Nephron (organoid): ENCODE measurements around the gene DLGAP4.
A peak's percentile ranks its signal among the peaks of the same experiment; 100 is the strongest.

Experiments
- H3K27ac Mint-ChIP-seq, 3 experiments: 2 replicates each; pipeline ENCODE4 v1.8.0; 2020; ENCODE audit warnings: mixed read lengths in 3 of 3, mild to moderate bottlenecking in 2 of 3, moderate library complexity in 1 of 3
- H3K27me3 Mint-ChIP-seq: 2 replicates; pipeline ENCODE4 v1.8.0; 2021; ENCODE audit warnings: low read depth, mild to moderate bottlenecking, moderate library complexity, mixed read lengths
- H3K36me3 Mint-ChIP-seq: 2 replicates; pipeline ENCODE4 v1.8.0; 2020; ENCODE audit warnings: low read depth, mixed read lengths
- H3K4me1 Mint-ChIP-seq: 2 replicates; pipeline ENCODE4 v1.8.0; 2020; ENCODE audit warnings: mixed read lengths
- H3K4me3 Mint-ChIP-seq, 3 experiments: 2 replicates each; pipeline ENCODE4 v1.8.0; 2020; ENCODE audit warnings: mild to moderate bottlenecking in 3 of 3, mixed read lengths in 3 of 3, moderate library complexity in 2 of 3
- H3K9me3 Mint-ChIP-seq: 2 replicates; pipeline ENCODE4 v1.8.0; 2020; ENCODE audit warnings: mixed read lengths
- CTCF ChIP-seq, 3 experiments: fragments of 200-600 bp; sonication (generic); IDR thresholded peaks; one replicate each; pipeline ENCODE4 v1.5.0; 2021; ENCODE audit warnings: antibody characterized with exemption in 3 of 3; ENCODE audit not compliant: unreplicated experiment in 3 of 3

The DLGAP4 gene

GRCh38 chr20:36454698-36455427, 148.7 kb downstream of the DLGAP4 start:
- H3K27ac Mint-ChIP-seq, result peak overlapping the region; percentile 23 to 86 (median 72)
- H3K36me3 Mint-ChIP-seq, result no peaks in the 10 kb centered on the region
- peaks cover 20% of the 10 kb centered on the region for H3K4me1 Mint-ChIP-seq
- no peaks in the 10 kb centered on the region for H3K9me3 Mint-ChIP-seq
- TF ChIP-seq CTCF (IDR thresholded peaks at IDR 0.05; ENCODE audit: unreplicated experiment in 3 of 3), result no peak
- H3K27me3 Mint-ChIP-seq, result no peaks in the 10 kb centered on the region
- H3K4me3 Mint-ChIP-seq, result peak overlapping the region in 2 of 3 experiments; percentile 19 to 44

DNA sequence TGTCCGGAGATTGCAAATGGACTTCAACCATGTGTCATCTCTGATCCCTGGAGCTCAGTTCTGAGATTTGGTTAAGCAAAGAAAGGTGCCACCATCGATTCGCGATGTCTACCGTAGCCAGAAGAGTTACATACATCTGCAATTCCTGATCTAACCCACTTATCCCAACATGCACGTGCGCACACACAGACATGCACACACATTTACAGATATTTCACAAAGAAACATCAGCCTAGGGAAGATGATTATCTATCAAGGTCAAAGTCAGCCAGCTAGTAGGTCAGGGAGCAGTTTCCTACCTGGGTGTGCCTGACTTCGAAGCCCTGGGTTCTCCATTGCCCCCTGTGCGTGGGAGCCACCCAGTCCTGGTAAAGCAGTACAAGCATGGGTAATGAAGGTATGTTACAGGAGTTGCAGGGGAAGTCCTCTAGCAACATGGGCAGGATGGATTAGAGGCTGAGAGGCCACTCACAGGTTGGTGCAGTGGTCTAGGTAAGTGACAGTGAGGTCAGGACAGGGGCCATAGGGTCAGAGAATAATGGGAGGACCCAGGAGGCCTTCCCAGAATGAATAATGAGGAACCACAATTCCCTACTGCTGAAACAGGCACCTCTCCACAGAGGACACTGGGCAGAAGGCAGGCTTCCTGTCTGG, 150.0 kb downstream of the DLGAP4 start:
- Mint-ChIP-seq H3K27me3 (no peaks in the 10 kb centered on the region), H3K4me1 (peaks cover 25% of the 10 kb centered on the region), H3K9me3 (no peaks in the 10 kb centered on the region), H3K4me3 (peak overlapping the region in 2 of 3 experiments; percentile 18 to 21), H3K36me3 (no peaks in the 10 kb centered on the region), H3K27ac (peak overlapping the region; percentile 23 to 72 (median 47))
- no peak for TF ChIP-seq CTCF (IDR thresholded peaks at IDR 0.05; ENCODE audit: unreplicated experiment in 3 of 3)

DNA sequence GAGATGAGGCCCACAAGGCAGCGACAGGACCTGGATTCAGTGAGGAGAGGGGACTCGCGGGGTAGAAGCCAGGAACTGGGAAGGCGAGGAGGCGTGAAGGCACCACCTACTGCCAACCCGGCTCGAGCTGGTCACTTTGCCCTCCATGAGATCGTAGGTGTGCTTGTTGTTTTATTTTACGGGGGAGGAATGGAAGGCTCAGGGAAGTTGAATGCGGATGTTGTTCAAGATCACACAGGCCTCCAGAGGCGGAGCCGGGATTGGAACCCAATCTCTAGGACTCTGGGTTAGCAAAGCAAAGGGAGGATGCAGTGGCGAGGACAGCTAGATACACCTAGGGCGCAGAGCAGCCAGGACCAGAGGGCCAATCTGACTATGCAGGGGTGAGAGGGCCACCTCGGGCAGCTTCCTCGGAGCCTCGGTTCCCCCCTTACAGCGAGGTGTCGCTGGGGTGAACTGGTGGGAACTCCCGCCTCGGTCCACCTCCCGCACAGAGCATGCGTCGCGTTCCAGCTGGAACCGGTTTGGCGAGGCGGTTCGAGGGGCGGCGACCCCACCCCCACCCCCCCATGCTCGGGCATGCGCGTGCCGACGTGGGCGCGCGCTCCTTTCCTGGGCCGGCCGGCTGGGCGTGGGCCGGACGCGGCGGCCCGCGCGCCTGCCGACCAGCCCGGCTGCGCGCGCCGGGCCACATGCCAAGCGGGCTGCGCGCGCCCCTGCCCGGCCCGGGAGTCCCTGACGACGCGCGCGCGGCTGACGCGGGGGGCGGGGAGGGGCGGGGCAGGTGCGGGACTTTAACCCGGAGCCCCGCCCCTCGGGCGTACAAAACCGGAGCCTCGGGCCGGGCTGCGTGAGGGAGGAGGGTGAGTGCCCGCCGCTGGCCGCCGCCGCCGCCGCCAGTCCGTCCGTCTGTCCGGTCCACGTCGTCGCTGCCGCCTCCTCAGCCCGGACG, 154.8 kb downstream of the DLGAP4 start:
- no peak for TF ChIP-seq CTCF (IDR thresholded peaks at IDR 0.05; ENCODE audit: unreplicated experiment in 3 of 3)
- Mint-ChIP-seq H3K9me3 (no peaks in the 10 kb centered on the region), H3K36me3 (no peaks in the 10 kb centered on the region), H3K27ac (peak overlapping the region; percentile 87 to 96 (median 94)), H3K4me3 (peak overlapping the region; percentile 75 to 88 (median 86)), H3K4me1 (peaks cover 29% of the 10 kb centered on the region), H3K27me3 (no peaks in the 10 kb centered on the region)

DNA sequence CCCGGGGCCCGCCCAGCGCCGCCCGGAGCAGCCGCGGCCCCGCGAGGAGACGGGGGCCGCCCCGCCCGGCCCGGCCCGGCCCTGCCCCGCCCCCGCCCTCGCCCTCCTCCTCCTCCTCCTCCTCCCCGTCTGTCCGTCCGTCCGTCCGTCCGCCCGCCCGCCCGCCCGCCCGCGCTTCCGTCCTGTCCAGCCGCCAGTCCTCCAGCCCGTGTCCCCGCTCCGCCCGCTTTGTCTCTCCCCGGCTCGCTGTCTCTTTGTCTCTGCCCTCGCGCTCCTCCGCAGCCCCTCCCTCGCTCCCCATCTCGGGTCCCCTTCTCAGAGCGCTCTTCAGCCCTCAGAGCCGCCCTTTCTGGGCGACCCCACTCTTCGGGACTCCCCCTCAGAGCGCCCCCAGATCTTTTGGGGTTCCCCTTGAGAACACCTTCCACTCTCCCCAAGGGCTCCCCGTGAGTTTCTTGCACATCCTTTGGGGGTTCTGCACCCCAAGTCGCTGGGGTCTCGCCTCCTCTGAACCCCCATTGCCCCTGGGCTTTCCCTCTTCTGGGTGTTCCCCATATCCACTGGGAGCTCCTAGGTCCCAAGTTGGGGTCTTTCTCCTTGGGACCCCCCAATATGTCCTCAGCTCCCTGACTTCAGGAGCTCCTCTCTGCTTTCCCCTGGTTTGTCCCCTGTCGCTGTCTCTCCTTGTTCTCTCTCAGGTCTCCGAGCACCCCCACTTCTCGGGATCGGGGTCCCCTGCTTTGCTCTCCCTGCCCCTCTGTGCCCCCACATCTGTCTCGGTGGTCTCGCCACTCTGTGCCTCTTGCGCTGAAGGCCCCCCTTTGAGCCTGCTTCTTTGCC, 155.7 kb downstream of the DLGAP4 start:
- Mint-ChIP-seq H3K9me3 (no peaks in the 10 kb centered on the region), H3K4me1 (peaks cover 35% of the 10 kb centered on the region), H3K36me3 (no peaks in the 10 kb centered on the region), H3K27ac (peak overlapping the region; percentile 80 to 98 (median 94)), H3K4me3 (peak overlapping the region; percentile 99 to 100 (median 99)), H3K27me3 (no peaks in the 10 kb centered on the region)
- no peak for TF ChIP-seq CTCF (IDR thresholded peaks at IDR 0.05; ENCODE audit: unreplicated experiment in 3 of 3)
